Measurements from ENCODE around the gene TANC1.

Gene TANC1

DNA sequence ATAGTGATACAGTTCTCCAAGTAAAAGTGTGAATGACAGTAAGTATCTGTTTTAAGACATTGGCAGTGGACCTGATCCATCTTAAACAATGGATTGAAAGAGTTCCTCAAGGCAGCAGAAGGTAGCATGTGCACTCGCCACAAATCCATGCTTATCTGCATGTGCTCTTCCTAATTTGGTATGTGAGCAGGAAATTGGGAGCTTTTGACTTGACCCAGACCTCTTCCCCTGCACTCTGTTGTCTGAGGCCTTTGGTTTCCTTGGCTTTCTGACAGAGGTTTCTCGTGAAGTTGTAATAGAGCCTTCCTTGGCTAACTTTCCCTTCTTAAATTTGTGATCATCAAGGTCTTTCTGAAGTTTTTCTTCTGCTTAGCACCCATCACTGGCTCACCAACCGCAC, 204.0 kb downstream of the TANC1 start:
- Histone ChIP-seq H3K4me1 (ENCODE audit: control extremely low read depth in 1 of 4, control insufficient read depth in 4 of 4, insufficient read depth in 4 of 4, low read length in 3 of 4) (peaks cover 0 to 5% (median 1%) of the 10 kb centered on the region in 4 experiments), H3K27ac (ENCODE audit: insufficient read depth in 1 of 2, low read depth in 1 of 2, low read length in 2 of 2, poor library complexity in 1 of 2, severe bottlenecking in 2 of 2) (no peak overlapping the region), H3K27me3 (replicated peaks in 2 of 5; ENCODE audit: control insufficient read depth in 4 of 5, insufficient read depth in 5 of 5, low read length in 4 of 5) (no peaks in the 10 kb centered on the region), H3K4me3 (ENCODE audit: control insufficient read depth in 1 of 7, extremely low read depth in 1 of 7, insufficient read depth in 4 of 7, low read depth in 2 of 7, low read length in 6 of 7) (no peak overlapping the region), H3K9me3 (ENCODE audit: control extremely low read depth in 1 of 5, control insufficient read depth in 4 of 5, insufficient read depth in 2 of 5, low read depth in 1 of 5, low read length in 4 of 5) (no peaks in the 10 kb centered on the region), H3K36me3 (ENCODE audit: control insufficient read depth in 4 of 4, insufficient read depth in 4 of 4, low read length in 3 of 4) (peaks cover 3 to 16% (median 7%) of the 10 kb centered on the region in 4 experiments)
- DNase-seq = no peak
- 56% methylated on average over 2 of the region's 3 CpGs for WGBS (ENCODE audit: insufficient coverage)
- CTCF ChIA-PET = interaction anchor here (1.0 to 2.3 kb wide), 4 partner anchors 8 to 272 kb away, joined by 3 to 8 read pairs (median 4); no protein-coding TSS in a partner anchor
- POLR2A ChIA-PET = no interaction called here

- CTCF ChIA-PET = interaction anchor here (0.8 to 2.0 kb wide), 8 partner anchors 10 to 561 kb away, joined by 3 to 6 read pairs (median 4); no protein-coding TSS in a partner anchor
- peaks cover 0 to 5% (median 1%) of the 10 kb centered on the region in 4 experiments for H3K4me1 ChIP-seq (ENCODE audit: control extremely low read depth in 1 of 4, control insufficient read depth in 4 of 4, insufficient read depth in 4 of 4, low read length in 3 of 4)
- no peaks in the 10 kb centered on the region for H3K9me3 ChIP-seq (ENCODE audit: control extremely low read depth in 1 of 5, control insufficient read depth in 4 of 5, insufficient read depth in 2 of 5, low read depth in 1 of 5, low read length in 4 of 5)
- H3K27ac ChIP-seq (ENCODE audit: insufficient read depth in 1 of 2, low read depth in 1 of 2, low read length in 2 of 2, poor library complexity in 1 of 2, severe bottlenecking in 2 of 2) = no peak overlapping the region
- 98% methylated on average over 8 of the region's 9 CpGs for WGBS (ENCODE audit: insufficient coverage)
- no peak overlapping the region for H3K4me3 ChIP-seq (ENCODE audit: control insufficient read depth in 1 of 7, extremely low read depth in 1 of 7, insufficient read depth in 4 of 7, low read depth in 2 of 7, low read length in 6 of 7)
- no peak for DNase-seq
- H3K27me3 ChIP-seq (replicated peaks in 2 of 5; ENCODE audit: control insufficient read depth in 4 of 5, insufficient read depth in 5 of 5, low read length in 4 of 5) = no peaks in the 10 kb centered on the region
- POLR2A ChIA-PET = interaction anchor here (0.6 kb wide), 1 partner anchor 24 kb away, joined by 3 read pairs; no protein-coding TSS in a partner anchor
- H3K36me3 ChIP-seq (ENCODE audit: control insufficient read depth in 4 of 4, insufficient read depth in 4 of 4, low read length in 3 of 4) = peaks cover 4 to 28% (median 14%) of the 10 kb centered on the region in 4 experiments
Observed at GRCh38 chr2:159174759-159175158, 206.3 kb downstream of the TANC1 start.

GRCh38 chr2:159175182-159175581, 206.7 kb downstream of the TANC1 start:
- H3K9me3 ChIP-seq (ENCODE audit: control extremely low read depth in 1 of 5, control insufficient read depth in 4 of 5, insufficient read depth in 2 of 5, low read depth in 1 of 5, low read length in 4 of 5) = no peaks in the 10 kb centered on the region
- H3K36me3 ChIP-seq (ENCODE audit: control insufficient read depth in 4 of 4, insufficient read depth in 4 of 4, low read length in 3 of 4) = peaks cover 4 to 28% (median 15%) of the 10 kb centered on the region in 4 experiments
- WGBS (ENCODE audit: insufficient coverage) = 89% methylated on average over 5 of the region's 6 CpGs
- DNase-seq = no peak
- CTCF ChIA-PET = interaction anchor here (0.7 to 2.0 kb wide), 8 partner anchors 10 to 57 kb away, joined by 3 to 6 read pairs (median 4); no protein-coding TSS in a partner anchor
- H3K4me3 ChIP-seq (ENCODE audit: control insufficient read depth in 1 of 7, extremely low read depth in 1 of 7, insufficient read depth in 4 of 7, low read depth in 2 of 7, low read length in 6 of 7) = no peak overlapping the region
- no peak overlapping the region for H3K27ac ChIP-seq (ENCODE audit: insufficient read depth in 1 of 2, low read depth in 1 of 2, low read length in 2 of 2, poor library complexity in 1 of 2, severe bottlenecking in 2 of 2)
- no peaks in the 10 kb centered on the region for H3K27me3 ChIP-seq (replicated peaks in 2 of 5; ENCODE audit: control insufficient read depth in 4 of 5, insufficient read depth in 5 of 5, low read length in 4 of 5)
- POLR2A ChIA-PET = no interaction called here
- H3K4me1 ChIP-seq (ENCODE audit: control extremely low read depth in 1 of 4, control insufficient read depth in 4 of 4, insufficient read depth in 4 of 4, low read length in 3 of 4) = peaks cover 0 to 5% (median 1%) of the 10 kb centered on the region in 4 experiments

DNA sequence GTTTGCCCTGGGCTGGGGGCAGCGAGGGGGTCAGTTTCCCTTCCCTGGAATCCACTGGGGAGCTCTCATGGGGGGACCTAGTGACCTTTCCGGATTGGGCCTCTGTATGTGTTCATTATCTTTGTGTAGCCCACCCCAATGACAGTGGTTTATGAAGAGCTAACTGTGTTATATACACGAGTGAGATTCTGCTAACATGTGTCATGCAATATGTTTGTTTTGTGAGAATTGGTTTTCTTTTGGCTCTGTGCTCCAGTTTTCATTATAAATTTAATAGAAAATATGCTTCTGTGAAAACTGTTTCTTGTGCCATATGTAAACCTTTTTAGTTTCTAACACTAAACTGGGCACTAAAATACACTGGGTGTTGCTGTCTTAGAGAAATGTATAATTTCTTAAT, 207.5 kb downstream of the TANC1 start:
- POLR2A ChIA-PET = interaction anchor here (0.5 kb wide), 1 partner anchor 527 kb away, joined by 3 read pairs; no protein-coding TSS in a partner anchor

DNA sequence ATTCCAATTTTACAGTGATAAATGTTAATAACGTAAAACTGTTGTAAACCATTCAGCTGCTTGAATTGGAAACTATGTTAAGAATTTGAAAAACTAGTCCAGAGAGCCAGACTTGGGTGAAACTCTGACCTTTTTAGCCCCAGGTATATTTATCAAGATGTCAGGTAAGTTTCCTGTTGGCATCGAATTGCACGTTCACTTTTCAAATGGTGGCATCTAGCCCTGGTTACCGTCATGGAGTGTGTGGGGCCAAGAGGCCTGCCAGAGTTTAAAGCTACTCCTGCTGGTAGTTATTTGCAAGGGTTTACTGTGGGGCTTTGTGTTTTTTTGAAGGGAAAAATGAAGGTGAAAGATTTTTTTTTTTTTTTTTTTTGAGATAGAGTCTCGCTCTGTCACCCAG, 208.1 kb downstream of the TANC1 start:
- no peak for DNase-seq
- POLR2A ChIA-PET = no interaction called here
- WGBS (ENCODE audit: insufficient coverage) = 100% methylated on average over 4 of the region's 5 CpGs
- no peaks in the 10 kb centered on the region for H3K27me3 ChIP-seq (replicated peaks in 2 of 5; ENCODE audit: control insufficient read depth in 4 of 5, insufficient read depth in 5 of 5, low read length in 4 of 5)
- no peak overlapping the region for H3K27ac ChIP-seq (ENCODE audit: insufficient read depth in 1 of 2, low read depth in 1 of 2, low read length in 2 of 2, poor library complexity in 1 of 2, severe bottlenecking in 2 of 2)
- no peak overlapping the region for H3K4me3 ChIP-seq (ENCODE audit: control insufficient read depth in 1 of 7, extremely low read depth in 1 of 7, insufficient read depth in 4 of 7, low read depth in 2 of 7, low read length in 6 of 7)
- CTCF ChIA-PET = interaction anchor here (0.9 to 2.0 kb wide), 2 partner anchors 8 to 43 kb away, joined by 4 read pairs; no protein-coding TSS in a partner anchor
- peaks cover 0 to 5% (median 1%) of the 10 kb centered on the region in 4 experiments for H3K4me1 ChIP-seq (ENCODE audit: control extremely low read depth in 1 of 4, control insufficient read depth in 4 of 4, insufficient read depth in 4 of 4, low read length in 3 of 4)
- H3K36me3 ChIP-seq (ENCODE audit: control insufficient read depth in 4 of 4, insufficient read depth in 4 of 4, low read length in 3 of 4) = peaks cover 4 to 28% (median 12%) of the 10 kb centered on the region in 4 experiments
- no peaks in the 10 kb centered on the region for H3K9me3 ChIP-seq (ENCODE audit: control extremely low read depth in 1 of 5, control insufficient read depth in 4 of 5, insufficient read depth in 2 of 5, low read depth in 1 of 5, low read length in 4 of 5)

More for the DNA sequence above, 207.5 kb downstream of the TANC1 start:
- no peak for DNase-seq
- no peaks in the 10 kb centered on the region for H3K27me3 ChIP-seq (replicated peaks in 2 of 5; ENCODE audit: control insufficient read depth in 4 of 5, insufficient read depth in 5 of 5, low read length in 4 of 5)
- H3K4me1 ChIP-seq (ENCODE audit: control extremely low read depth in 1 of 4, control insufficient read depth in 4 of 4, insufficient read depth in 4 of 4, low read length in 3 of 4) = peaks cover 0 to 5% (median 1%) of the 10 kb centered on the region in 4 experiments
- no peaks in the 10 kb centered on the region for H3K9me3 ChIP-seq (ENCODE audit: control extremely low read depth in 1 of 5, control insufficient read depth in 4 of 5, insufficient read depth in 2 of 5, low read depth in 1 of 5, low read length in 4 of 5)
- H3K27ac ChIP-seq (ENCODE audit: insufficient read depth in 1 of 2, low read depth in 1 of 2, low read length in 2 of 2, poor library complexity in 1 of 2, severe bottlenecking in 2 of 2) = no peak overlapping the region
- H3K36me3 ChIP-seq (ENCODE audit: control insufficient read depth in 4 of 4, insufficient read depth in 4 of 4, low read length in 3 of 4) = peaks cover 4 to 28% (median 14%) of the 10 kb centered on the region in 4 experiments
- CTCF ChIA-PET = interaction anchor here (0.7 to 2.0 kb wide), 4 partner anchors 9 to 52 kb away, joined by 3 to 5 read pairs (median 4); no protein-coding TSS in a partner anchor
- WGBS (ENCODE audit: insufficient coverage) = 100% methylated on average over 2 of the region's 3 CpGs
- no peak overlapping the region for H3K4me3 ChIP-seq (ENCODE audit: control insufficient read depth in 1 of 7, extremely low read depth in 1 of 7, insufficient read depth in 4 of 7, low read depth in 2 of 7, low read length in 6 of 7)

GRCh38 chr2:159177357-159177756, 208.9 kb downstream of the TANC1 start:
- no peak for DNase-seq
- peaks cover 0 to 5% (median 1%) of the 10 kb centered on the region in 4 experiments for H3K4me1 ChIP-seq (ENCODE audit: control extremely low read depth in 1 of 4, control insufficient read depth in 4 of 4, insufficient read depth in 4 of 4, low read length in 3 of 4)
- WGBS (ENCODE audit: insufficient coverage) = no CpG with 5 or more reads among the region's 3 CpGs
- H3K27ac ChIP-seq (ENCODE audit: insufficient read depth in 1 of 2, low read depth in 1 of 2, low read length in 2 of 2, poor library complexity in 1 of 2, severe bottlenecking in 2 of 2) = no peak overlapping the region
- no peak overlapping the region for H3K4me3 ChIP-seq (ENCODE audit: control insufficient read depth in 1 of 7, extremely low read depth in 1 of 7, insufficient read depth in 4 of 7, low read depth in 2 of 7, low read length in 6 of 7)
- CTCF ChIA-PET = interaction anchor here (1.5 to 1.8 kb wide), 2 partner anchors 9 to 13 kb away, joined by 3 to 4 read pairs; no protein-coding TSS in a partner anchor
- H3K36me3 ChIP-seq (ENCODE audit: control insufficient read depth in 4 of 4, insufficient read depth in 4 of 4, low read length in 3 of 4) = peaks cover 4 to 28% (median 11%) of the 10 kb centered on the region in 4 experiments
- no peaks in the 10 kb centered on the region for H3K27me3 ChIP-seq (replicated peaks in 2 of 5; ENCODE audit: control insufficient read depth in 4 of 5, insufficient read depth in 5 of 5, low read length in 4 of 5)
- no peaks in the 10 kb centered on the region for H3K9me3 ChIP-seq (ENCODE audit: control extremely low read depth in 1 of 5, control insufficient read depth in 4 of 5, insufficient read depth in 2 of 5, low read depth in 1 of 5, low read length in 4 of 5)
- POLR2A ChIA-PET = no interaction called here

GRCh38 chr2:159177957-159178356, 209.5 kb downstream of the TANC1 start:
- Histone ChIP-seq H3K4me3 (ENCODE audit: control insufficient read depth in 1 of 7, extremely low read depth in 1 of 7, insufficient read depth in 4 of 7, low read depth in 2 of 7, low read length in 6 of 7) (no peak overlapping the region), H3K27me3 (replicated peaks in 2 of 5; ENCODE audit: control insufficient read depth in 4 of 5, insufficient read depth in 5 of 5, low read length in 4 of 5) (no peaks in the 10 kb centered on the region), H3K27ac (ENCODE audit: insufficient read depth in 1 of 2, low read depth in 1 of 2, low read length in 2 of 2, poor library complexity in 1 of 2, severe bottlenecking in 2 of 2) (no peak overlapping the region), H3K4me1 (ENCODE audit: control extremely low read depth in 1 of 4, control insufficient read depth in 4 of 4, insufficient read depth in 4 of 4, low read length in 3 of 4) (no peaks in the 10 kb centered on the region), H3K36me3 (ENCODE audit: control insufficient read depth in 4 of 4, insufficient read depth in 4 of 4, low read length in 3 of 4) (peaks cover 2 to 26% (median 11%) of the 10 kb centered on the region in 4 experiments), H3K9me3 (ENCODE audit: control extremely low read depth in 1 of 5, control insufficient read depth in 4 of 5, insufficient read depth in 2 of 5, low read depth in 1 of 5, low read length in 4 of 5) (no peaks in the 10 kb centered on the region)
- ChIA-PET POLR2A (no interaction called here), CTCF (interaction anchor here (1.0 to 1.8 kb wide), 4 partner anchors 8 to 23 kb away, joined by 3 to 8 read pairs (median 4); no protein-coding TSS in a partner anchor)
- no peak for DNase-seq
- 98% methylated on average over 7 of the region's 7 CpGs for WGBS (ENCODE audit: insufficient coverage)

Measured in common myeloid progenitor, CD34-positive (primary cell).